Measurements from ENCODE around the gene PARD3B.

Gene PARD3B

DNA sequence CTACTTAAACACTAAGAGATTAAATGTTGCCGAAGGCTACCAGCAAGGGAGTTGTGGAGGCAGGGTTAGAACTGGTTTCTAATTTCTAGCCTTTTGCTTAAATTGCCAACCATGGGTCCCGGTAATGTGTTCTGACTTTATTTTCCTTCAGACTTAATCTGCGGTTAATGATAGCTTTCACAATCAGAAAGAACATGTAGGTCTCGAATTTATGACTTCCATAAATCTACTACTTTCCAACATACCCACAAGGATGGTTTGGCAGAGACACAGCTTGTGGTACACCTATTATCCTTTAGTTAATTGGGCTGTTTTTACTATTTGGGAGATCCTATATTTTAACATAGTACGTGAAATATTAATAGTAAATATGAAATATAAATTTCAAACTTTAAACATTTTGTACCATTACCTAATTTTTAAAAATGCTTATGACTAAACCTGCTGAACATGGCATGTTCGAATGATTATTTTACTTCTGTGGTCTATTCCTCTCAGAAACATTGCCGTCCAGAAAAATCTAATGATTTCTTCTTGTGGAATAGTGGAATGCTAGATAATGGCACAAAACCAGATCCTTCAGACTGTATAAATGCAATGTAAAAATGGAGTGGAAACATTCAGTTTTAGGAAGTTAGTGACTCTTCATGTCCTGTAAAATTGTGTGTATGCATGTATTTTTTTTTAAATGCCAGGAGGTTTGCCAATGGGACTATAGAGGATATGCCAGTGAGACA, 41.3 kb downstream of the PARD3B start:
- TF ChIP-seq CTCF (IDR thresholded peaks at IDR 0.05; ENCODE audit: extremely low read depth, missing control alignments): no peak

GRCh38 chr2:204590063-204590462, 44.8 kb downstream of the PARD3B start:
- TF ChIP-seq CTCF (IDR thresholded peaks at IDR 0.05; ENCODE audit: extremely low read depth, missing control alignments): no peak
- no peak for DNase-seq (ENCODE audit: low spot score)

More for the DNA sequence above, 41.3 kb downstream of the PARD3B start:
- no peak for DNase-seq (ENCODE audit: low spot score)

DNA sequence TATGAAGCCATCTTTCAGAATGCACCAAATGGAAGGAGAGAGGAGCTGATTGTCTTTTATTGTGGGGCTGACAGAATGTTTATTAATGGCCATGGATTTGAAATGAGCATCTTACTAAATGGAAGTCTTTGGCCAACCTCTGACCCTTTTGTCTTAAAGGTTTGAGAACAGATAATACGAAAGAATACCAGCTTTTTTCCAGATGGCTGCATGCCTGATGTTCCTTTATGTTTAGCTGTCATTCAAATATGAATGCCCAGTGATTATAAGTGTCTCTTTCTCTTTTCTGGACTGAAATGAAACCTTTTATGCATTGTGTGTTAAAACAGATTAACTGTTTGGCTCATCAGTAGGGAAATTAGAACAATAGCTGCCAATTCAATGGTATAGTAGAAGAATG, 46.0 kb downstream of the PARD3B start:
- no peak for TF ChIP-seq CTCF (IDR thresholded peaks at IDR 0.05; ENCODE audit: extremely low read depth, missing control alignments)
- DNase-seq (ENCODE audit: low spot score): no peak

- TF ChIP-seq CTCF (IDR thresholded peaks at IDR 0.05; ENCODE audit: extremely low read depth, missing control alignments): no peak
- DNase-seq (ENCODE audit: low spot score): no peak
These were observed 58.8 kb downstream of the PARD3B start for GRCh38 chr2:204604061-204604460.

DNA sequence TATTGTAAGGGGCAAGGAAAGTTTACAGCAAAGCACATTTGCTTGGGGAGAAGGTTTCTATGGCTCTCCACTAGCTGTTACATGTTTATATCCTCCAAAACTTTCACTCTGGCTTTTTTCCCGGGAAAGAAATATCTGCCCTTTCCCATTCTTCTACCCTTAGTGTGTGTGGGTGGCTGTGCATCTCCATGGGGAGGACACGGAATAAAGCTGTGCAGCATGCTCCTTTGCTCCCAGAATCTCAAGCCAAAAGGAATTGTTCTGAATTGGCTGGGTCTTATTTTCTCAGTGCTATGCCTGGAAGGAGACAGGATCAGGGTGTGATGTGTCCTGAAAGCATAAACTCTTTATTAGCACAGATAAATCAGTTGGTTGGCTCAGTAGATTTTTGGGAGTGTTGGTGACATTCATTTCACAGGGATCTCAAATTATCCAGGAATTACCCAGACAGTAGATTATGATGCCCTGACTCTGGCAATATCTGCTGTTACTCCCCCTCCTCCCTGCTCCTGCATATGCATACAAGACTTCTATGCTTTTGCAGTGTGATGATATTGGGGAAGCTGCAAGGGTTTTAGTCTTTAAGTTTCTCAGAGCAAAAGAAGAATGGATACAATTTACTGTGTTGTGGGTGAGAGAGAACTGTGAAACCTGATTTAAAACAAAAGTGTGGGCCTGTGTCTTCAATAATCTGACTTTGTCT, 63.1 kb downstream of the PARD3B start:
- no peak for DNase-seq (ENCODE audit: low spot score)
- TF ChIP-seq CTCF (IDR thresholded peaks at IDR 0.05; ENCODE audit: extremely low read depth, missing control alignments): no peak

DNA sequence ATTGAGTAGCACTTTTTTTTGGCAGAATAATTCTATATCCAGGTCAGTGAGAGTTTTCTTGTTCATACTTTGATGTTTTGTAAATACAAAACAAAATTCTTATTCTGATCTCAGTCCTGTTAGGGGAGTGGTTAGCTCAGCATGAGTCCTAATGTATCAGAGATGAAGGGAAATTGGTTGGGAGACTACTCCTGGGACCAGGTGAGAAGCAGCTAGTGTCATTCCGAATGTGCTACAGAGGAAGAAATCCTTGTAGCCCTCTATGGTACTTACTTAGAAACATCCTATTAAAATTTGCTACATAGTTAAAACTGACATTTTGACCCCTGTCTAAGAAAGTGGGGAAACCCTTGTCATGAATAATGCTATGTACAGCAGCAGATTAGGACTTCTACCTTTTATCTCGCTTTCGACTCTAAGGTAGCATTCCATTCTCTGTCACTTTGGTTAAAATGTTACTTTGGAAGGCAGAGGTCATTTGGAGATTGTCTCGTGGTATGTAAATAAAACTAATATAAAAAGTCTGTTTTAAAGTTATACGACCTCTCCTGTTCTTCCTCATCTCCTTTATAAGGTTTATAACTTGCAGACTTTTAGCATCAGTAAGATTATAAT, 65.8 kb downstream of the PARD3B start:
- TF ChIP-seq CTCF (IDR thresholded peaks at IDR 0.05; ENCODE audit: extremely low read depth, missing control alignments): no peak
- no peak for DNase-seq (ENCODE audit: low spot score)

GRCh38 chr2:204611764-204612163, 66.5 kb downstream of the PARD3B start:
- no peak for DNase-seq (ENCODE audit: low spot score)
- no peak for TF ChIP-seq CTCF (IDR thresholded peaks at IDR 0.05; ENCODE audit: extremely low read depth, missing control alignments)
